Keratinocyte (primary cell): ENCODE results near the gene WNT7B.

Experiments
- CTCF ChIP-seq, 3 experiments: IDR thresholded peaks in 1 of 3; conservative IDR thresholded peaks in 1 of 3; optimal IDR thresholded peaks in 1 of 3; 2 replicates in 2 of 3; 3 replicates in 1 of 3; pipeline versions ENCODE3 to v1.5.1; 2011; ENCODE audit warnings: low read length in 3 of 3, mild to moderate bottlenecking in 3 of 3, moderate library complexity in 2 of 3, control low read depth in 1 of 3, inconsistent platforms in 1 of 3; ENCODE audit not compliant: insufficient read depth in 2 of 3; ENCODE audit errors: extremely low read depth in 1 of 3
- EZH2 ChIP-seq: IDR thresholded peaks from one replicate; pipeline ENCODE4 v1.6.1; 2012; ENCODE audit warnings: inconsistent platforms, mild to moderate bottlenecking, low read length, moderate library complexity

- TF ChIP-seq CTCF (optimal IDR thresholded peaks at IDR 0.05 in 1 of 3, IDR thresholded peaks at IDR 0.05 in 1 of 3, conservative IDR thresholded peaks at IDR 0.05 in 1 of 3; ENCODE audit: extremely low read depth in 1 of 3, insufficient read depth in 2 of 3, low read length in 3 of 3): no peak
- no peak for TF ChIP-seq EZH2
These were observed 100.0 kb downstream of the WNT7B start for GRCh38 chr22:45877036-45877380.
